ENCODE data around the gene STK38L. TPM values are rescaled to one million over a fixed set of nuclear protein-coding genes. Genes with fewer than 3 reads are reported as not detected.

Gene STK38L
- total and polyA plus RNA-seq, 2 of the 8 experiments (the other 6 are each of a cell fraction or from before 2014, with no cell fraction given) = 8.1 to 63.6 TPM

DNA sequence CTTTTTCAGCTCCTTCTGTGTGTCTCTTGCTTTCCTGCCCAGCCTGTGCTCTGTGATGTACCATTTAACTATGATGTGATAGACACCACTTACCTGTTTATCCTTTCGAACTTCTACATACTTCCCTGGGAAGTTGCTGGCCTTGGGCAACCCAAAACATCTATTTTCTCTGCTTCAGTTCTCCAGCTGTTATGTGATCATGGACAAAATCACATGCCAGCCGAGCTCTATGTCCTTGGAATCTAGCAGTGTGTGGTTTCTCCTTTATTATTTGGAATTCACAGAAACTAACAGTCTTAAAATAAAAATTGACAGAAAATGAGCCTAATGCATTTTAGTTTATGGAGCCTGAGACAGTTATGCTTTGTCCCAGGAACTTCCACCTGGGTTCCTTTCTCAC lies 111.4 kb downstream of the STK38L start:
- Histone ChIP-seq H2AK5ac (ENCODE audit: low read depth, low read length) (no peak overlapping the region), H3K18ac (ENCODE audit: extremely low read depth, low read length) (no peak overlapping the region), H3K9ac (replicated peaks in 1 of 4; ENCODE audit: extremely low read depth in 1 of 4, low read depth in 3 of 4, low read length in 3 of 4) (no peak overlapping the region), H3K27me3 (replicated peaks in 1 of 4; ENCODE audit: control insufficient read depth in 3 of 4, extremely low read depth in 1 of 4, insufficient read depth in 3 of 4, low read length in 3 of 4) (no peaks in the 10 kb centered on the region), H3K36me3 (ENCODE audit: control insufficient read depth in 2 of 4, insufficient read depth in 4 of 4, low read length in 3 of 4) (no peaks in the 10 kb centered on the region), H3K23me2 (ENCODE audit: low read depth, low read length) (no peaks in the 10 kb centered on the region), H3K56ac (replicated peaks; ENCODE audit: insufficient read length, low read depth, low read length) (no peak overlapping the region), H3K4me1 (replicated peaks in 1 of 4; ENCODE audit: control insufficient read depth in 3 of 4, insufficient read depth in 4 of 4, low read length in 3 of 4) (0 out of 7 replicates have a peak, but pooled peaks cover 0 to 2% (median 0%) of the 10 kb centered on the region in 4 experiments), H2BK20ac (ENCODE audit: low read length) (no peak overlapping the region), H2BK120ac (replicated peaks; ENCODE audit: low read depth, low read length) (no peak overlapping the region), H3K79me2 (ENCODE audit: control insufficient read depth in 1 of 2, insufficient read depth in 2 of 2, low read length in 2 of 2) (0 out of 4 replicates have a peak, but pooled peaks cover 0 to 5% of the 10 kb centered on the region in 2 experiments), H2BK5ac (ENCODE audit: low read depth, low read length) (no peak overlapping the region), H4K91ac (replicated peaks; ENCODE audit: insufficient read length, low read length) (no peak overlapping the region), H3K23ac (ENCODE audit: insufficient read length) (no peak overlapping the region), H4K8ac (ENCODE audit: extremely low read depth, insufficient read depth, low read length) (no peak overlapping the region), H2BK15ac (ENCODE audit: low read length) (no peak overlapping the region), H3K9me3 (ENCODE audit: insufficient read depth in 2 of 2, low read depth in 1 of 2, low read length in 1 of 2) (no peaks in the 10 kb centered on the region), H3K79me1 (ENCODE audit: low read depth, low read length) (no peaks in the 10 kb centered on the region), H4K20me1 (replicated peaks in 1 of 2; ENCODE audit: control insufficient read depth in 1 of 2, insufficient read depth in 2 of 2, low read length in 2 of 2) (no peaks in the 10 kb centered on the region), H2BK12ac (ENCODE audit: low read depth, low read length) (no peak overlapping the region), H3K4ac (replicated peaks; ENCODE audit: insufficient read length, low read depth, low read length) (no peak overlapping the region), H3K4me2 (ENCODE audit: insufficient read depth in 1 of 2, low read depth in 2 of 2, low read length in 2 of 2) (no peak overlapping the region), H3K14ac (ENCODE audit: insufficient read length) (no peak overlapping the region), H3K4me3 (ENCODE audit: extremely low read depth in 1 of 4, insufficient read depth in 2 of 4, low read depth in 3 of 4, low read length in 4 of 4) (no peak overlapping the region), H4K5ac (ENCODE audit: insufficient read length, low read depth, low read length) (no peak overlapping the region), H3K27ac (ENCODE audit: low read depth, low read length) (no peak overlapping the region), H2AFZ (ENCODE audit: low read length) (no peak overlapping the region)
- no peak for TF ChIP-seq TBP (IDR thresholded peaks at IDR 0.05; ENCODE audit: low read depth, low read length)
- TF ChIP-seq JUN (IDR thresholded peaks at IDR 0.05; ENCODE audit: low read depth, low read length) = no peak
- TF ChIP-seq SP1 (IDR thresholded peaks at IDR 0.05; ENCODE audit: low read depth, low read length) = no peak
- no peak for TF ChIP-seq JUND (IDR thresholded peaks at IDR 0.05; ENCODE audit: low read length)
- no peak for TF ChIP-seq TEAD4 (IDR thresholded peaks at IDR 0.05; ENCODE audit: low read depth, low read length)
- no peak for TF ChIP-seq BCL11A (IDR thresholded peaks at IDR 0.05; ENCODE audit: low read depth in 2 of 2, low read length in 2 of 2)
- TF ChIP-seq GTF2F1 (IDR thresholded peaks at IDR 0.05; ENCODE audit: borderline replicate concordance, low read depth, low read length) = no peak
- TF ChIP-seq SAP30 (IDR thresholded peaks at IDR 0.05; ENCODE audit: insufficient read depth, insufficient replicate concordance, low read length) = no peak
- no peak for TF ChIP-seq SUZ12 (IDR thresholded peaks at IDR 0.05; ENCODE audit: low read length)
- TF ChIP-seq RNF2 (IDR thresholded peaks at IDR 0.05; ENCODE audit: borderline replicate concordance, low read depth, low read length, missing control alignments, poor library complexity, severe bottlenecking) = no peak
- TF ChIP-seq POLR2AphosphoS5 (IDR thresholded peaks at IDR 0.05; ENCODE audit: low read depth, low read length) = no peak
- TF ChIP-seq NRF1 (IDR thresholded peaks at IDR 0.05; ENCODE audit: low read depth, low read length) = no peak
- no peak for TF ChIP-seq BRCA1 (IDR thresholded peaks at IDR 0.05; ENCODE audit: low read depth, low read length)
- no peak for FAIRE-seq
- no peak for DNase-seq (ENCODE audit: low read depth in 1 of 2, low spot score in 2 of 2)
- CTCF ChIA-PET (ENCODE audit: partially characterized antibody) = interaction anchor here (0.9 to 1.4 kb wide), 5 partner anchors 8 to 69 kb away, joined by 3 to 5 read pairs (median 3); no protein-coding TSS in a partner anchor
- POLR2A ChIA-PET (ENCODE audit: partially characterized antibody) = interaction anchor here (1.4 kb wide), 1 partner anchor 23 kb away, joined by 3 read pairs; no protein-coding TSS in a partner anchor
- 98% methylated on average over 2 of the region's 2 CpGs; no CpG with 5 or more reads in 1 of the 2 experiments for WGBS, 2 experiments (ENCODE audit: extremely low coverage in 1 of 2, insufficient coverage in 1 of 2, insufficient read length in 1 of 2, insufficient replicate concordance in 2 of 2, low coverage in 1 of 2, low lambda C conversion rate in 2 of 2, missing lambda C conversion rate in 1 of 2)

Data from H1 (cell line).